GM18861 (cell line): Measurements from ENCODE around the gene SLC16A12.
"Not testable (repeated sequence)": the region's sequence is repeated elsewhere in the genome, so short reads cannot be mapped to it uniquely, and the experiment has no call there.

ENCODE experiments used
- ATAC-seq: cut with Tn5 transposase; IDR thresholded peaks from one replicate; pipeline ENCODE4 v1.9.1; 2021; ENCODE audit not compliant: unreplicated experiment

SLC16A12 gene

DNA sequence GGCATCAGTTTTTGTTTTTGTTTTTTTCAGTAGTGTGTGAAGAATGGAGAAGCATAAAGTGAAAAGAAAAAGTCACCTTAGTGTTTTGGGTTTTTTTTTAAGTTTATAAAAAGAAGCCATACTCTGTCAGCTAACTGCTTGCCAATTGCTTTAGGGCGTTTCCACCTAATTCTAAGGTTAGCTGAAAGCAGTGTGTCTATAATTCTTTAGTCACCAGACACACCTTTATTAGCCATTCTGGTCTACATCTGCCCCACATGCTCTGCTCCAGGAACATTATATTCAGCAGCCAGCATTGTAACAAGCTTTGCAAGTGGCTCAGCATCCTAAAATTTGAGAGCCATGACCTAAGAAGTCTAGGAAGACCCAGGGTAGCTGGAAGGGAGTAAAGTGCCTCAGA lies 14.1 kb upstream of the SLC16A12 start:
- no peak for ATAC-seq

DNA sequence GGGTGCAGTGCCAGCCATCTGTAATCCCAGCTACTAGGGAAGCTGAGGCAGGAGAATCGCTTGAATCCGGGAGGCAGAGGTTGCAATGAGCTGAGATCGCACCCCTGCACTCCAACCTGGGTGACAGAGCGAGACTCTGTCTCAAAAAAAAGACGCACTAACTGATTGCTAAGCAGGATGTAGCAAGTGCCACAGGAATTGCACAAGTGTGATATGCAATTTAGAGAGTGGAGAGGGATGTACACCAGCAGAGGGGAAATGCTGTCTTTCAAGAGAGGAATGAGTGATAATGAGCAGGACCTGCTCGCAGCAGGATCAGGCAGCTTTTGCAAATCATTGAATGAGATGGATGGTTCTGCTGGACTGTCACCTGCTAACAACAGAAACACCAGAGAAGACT lies 13.3 kb upstream of the SLC16A12 start:
- ATAC-seq = no peak

DNA sequence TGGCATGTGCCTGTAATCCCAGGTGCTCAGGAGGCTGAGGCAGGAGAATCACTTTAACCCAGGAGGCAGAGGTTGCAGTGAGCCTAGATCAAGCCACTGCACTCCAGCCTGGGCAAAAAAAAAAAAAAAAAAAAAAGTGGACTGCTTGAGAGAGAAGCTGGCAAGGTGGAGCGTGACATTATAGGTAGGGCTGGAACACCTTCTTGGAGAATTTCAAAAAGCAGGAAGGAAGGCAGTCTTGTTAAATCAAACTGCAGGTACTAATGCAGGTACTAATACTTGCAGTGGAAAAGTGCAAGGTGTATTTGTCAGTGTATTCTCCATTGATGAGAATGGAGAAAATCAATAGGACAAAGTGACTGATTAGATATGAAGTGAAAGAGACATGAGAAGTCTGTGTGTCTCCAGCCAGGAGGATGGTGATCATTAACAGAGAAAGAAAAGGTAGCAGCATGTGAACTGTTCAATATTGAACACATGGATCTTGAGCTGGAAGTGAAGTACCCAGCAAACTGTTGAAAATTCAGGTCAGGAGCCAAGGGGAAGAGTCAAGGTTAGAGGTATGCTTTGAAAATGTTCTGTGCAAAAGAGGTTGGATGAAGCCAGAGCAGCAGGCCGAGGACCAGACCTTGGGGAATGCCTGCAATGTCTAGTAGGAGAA lies 12.6 kb upstream of the SLC16A12 start:
- ATAC-seq = no peak

DNA sequence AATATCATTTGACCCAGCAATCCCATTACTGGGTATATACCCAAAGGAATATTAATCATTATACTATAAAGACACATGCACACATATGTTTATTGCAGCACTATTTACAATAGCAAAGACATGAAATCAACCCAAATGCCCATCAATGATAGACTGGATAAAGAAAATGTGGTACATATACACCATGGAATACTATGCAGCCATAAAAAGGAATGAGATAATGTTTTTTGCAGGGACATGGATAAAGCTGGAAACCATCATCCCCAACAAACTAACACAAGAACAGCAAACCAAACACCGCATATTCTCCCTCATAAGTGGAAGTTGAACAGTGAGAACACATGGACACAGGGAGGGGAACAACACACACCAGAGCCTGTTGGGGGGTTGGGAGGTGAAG lies 11.3 kb upstream of the SLC16A12 start:
- ATAC-seq = not testable (repeated sequence)

DNA sequence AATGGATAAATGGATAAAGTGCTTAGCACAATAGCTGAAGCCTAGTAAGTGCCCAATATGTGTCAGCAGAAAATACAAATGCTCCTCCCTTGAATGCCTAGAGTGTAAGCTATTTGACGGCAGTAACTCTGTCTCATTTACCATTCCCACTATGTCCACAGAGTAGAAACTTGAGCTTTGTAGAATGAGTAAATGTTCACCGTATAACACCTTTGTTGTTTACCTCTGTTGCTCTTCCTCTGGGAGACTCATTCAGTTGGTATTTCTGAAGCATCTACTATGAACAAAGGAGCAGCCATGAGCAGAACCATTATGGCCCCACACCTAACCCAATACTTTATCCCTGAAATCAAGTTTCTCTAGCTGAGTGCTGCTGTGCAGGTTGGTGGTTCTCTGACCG lies 8.4 kb upstream of the SLC16A12 start:
- no peak for ATAC-seq

DNA sequence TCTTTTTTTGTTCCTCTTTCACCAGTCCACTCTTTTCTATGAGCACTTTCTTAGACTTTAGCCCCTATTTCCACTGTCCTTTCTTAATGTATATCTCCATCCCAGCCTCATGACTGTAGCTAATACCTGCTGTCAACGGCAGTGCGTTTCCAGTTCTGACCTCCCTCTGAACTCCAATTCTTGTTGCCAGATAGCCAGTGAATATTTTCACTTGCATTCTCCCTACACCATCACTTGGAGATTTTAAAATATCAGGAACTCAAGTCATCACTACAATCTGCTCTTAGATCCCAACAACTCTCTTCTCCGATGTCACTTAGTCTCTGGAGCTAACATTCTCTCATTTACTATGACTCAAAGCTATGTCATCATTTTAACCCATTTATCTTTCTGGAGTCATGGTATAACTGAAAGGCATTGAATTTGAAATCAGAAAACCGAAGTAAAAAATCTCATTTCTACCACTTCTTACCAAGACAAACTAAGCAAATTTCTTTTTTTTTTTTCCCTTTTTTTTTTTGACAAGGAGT lies 5.1 kb upstream of the SLC16A12 start:
- ATAC-seq = no peak

DNA sequence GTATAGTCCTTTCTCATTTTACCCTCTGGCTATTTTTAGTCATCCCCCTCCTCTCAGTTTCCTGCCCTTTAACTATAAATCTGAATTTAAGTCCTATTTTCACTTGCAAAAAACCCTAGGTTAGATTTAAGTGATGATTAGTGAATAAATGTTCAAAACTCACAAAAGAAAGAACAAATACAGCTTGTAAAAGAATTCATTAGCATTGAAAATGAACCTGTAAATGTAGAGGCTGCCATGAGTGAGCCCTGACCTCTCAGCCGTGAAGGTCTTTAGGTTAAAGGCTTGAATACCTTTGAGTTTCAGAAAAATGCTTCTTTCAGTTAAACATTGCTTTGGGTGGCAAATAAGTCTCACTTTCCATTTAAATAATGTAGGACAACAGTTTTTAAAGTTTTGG lies 2.0 kb upstream of the SLC16A12 start:
- no peak for ATAC-seq

DNA sequence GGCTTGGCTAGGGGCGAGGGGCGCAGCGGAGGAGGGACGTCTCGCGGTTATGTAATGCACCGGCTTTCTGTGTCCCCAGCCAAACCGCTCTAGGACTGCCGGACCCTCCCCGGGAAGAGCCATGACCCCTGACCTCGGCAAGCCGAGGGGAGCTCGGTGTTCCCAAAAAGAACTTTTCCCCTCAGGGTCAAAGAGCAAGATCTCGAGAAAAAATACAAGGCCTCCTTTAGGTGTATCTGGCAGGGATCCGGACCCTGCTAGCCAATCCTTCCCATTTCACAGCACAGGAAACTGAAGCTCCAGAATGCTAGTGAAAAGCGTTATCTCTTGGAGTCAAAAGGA lies 590 bp upstream of the SLC16A12 start:
- no peak for ATAC-seq

DNA sequence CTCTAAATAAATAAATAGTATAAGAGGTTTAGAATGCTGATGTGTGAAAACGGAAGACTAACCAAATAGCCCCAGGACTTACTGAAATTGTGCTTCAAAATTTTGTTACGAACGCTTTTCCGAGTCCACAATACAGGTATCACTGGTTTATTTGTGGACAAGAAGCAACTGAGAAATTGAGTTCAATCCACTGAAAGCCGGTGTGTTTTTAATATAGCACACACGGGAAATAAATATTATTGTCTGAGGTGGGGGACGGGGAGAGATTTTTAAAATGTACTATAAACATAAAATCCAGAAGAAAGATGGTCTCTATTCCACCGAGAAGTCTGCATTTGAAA lies 598 bp downstream of the SLC16A12 start:
- no peak for ATAC-seq

DNA sequence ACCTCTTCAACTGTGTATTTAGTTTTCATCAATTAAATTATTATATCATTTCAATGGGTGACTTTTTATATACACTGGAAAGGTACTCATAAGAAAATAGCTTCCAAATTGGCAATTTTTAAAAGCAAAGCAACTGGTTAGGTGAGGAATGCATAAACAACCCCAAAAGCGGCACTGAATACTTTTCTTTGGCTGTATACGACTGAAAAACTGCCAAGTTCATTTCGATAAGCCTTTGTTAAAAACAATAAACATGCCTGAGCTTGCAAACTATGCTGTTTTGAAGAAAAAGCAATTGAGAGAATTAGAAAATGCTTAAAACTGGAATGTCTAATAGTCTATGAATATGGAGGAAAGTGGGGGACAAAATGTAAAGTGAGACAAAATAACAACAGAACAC lies 2.9 kb downstream of the SLC16A12 start:
- ATAC-seq = no peak

DNA sequence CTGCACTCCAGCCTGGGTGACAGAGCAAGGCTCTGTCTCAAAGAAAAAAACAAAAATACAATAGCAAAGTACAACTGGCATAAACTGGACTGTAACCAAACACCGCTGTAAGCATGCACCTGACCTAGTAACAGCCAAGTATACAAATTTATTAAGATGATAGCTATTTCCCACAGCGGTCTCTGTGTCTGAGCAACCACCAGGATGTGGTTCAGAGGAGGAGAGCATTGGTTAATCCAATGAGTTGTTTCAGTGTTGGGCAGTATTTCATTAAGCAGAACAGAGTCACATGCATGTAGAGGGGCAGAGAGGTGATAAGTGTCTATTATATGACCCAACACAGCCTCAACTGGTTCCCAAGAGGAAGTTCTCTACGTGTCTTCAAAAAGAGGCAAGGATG lies 4.0 kb downstream of the SLC16A12 start:
- no peak for ATAC-seq

DNA sequence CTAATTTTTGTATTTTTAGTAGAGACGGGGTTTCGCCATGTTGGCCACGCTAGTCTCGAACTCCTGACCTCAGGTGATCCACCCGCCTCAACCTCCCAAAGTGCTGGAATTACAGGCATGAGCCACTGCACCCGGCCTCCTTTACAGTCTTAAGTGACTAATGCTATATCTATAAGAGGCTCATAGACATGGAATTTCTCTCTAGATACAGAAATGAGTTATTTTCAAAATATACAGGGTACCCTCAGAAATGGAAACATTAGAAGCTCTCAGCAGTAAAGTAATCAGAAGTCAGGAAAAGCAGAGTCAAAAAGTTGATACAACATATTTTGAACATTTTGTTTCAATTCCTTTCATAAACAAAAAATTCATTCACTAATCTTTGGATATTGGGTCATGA lies 5.7 kb downstream of the SLC16A12 start:
- not testable (repeated sequence) for ATAC-seq

DNA sequence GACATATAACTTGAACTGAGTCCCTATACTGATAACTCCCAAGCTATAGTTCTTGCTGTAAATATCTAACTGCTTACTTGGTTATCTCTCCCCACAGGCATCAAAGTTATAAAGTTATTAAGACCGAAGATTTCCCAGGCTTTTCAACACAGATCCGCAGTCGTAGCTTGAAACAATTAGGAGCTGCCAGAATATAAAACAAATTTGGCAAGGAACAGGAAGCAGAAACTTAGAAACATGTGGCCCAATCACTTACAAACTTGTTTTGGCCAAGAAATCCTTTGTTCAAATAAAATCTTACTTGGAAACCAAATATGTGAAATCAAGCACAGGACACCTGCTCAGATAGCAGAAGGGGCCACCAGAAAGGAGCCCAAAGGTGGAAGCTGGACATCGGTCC lies 9.0 kb downstream of the SLC16A12 start:
- no peak for ATAC-seq

DNA sequence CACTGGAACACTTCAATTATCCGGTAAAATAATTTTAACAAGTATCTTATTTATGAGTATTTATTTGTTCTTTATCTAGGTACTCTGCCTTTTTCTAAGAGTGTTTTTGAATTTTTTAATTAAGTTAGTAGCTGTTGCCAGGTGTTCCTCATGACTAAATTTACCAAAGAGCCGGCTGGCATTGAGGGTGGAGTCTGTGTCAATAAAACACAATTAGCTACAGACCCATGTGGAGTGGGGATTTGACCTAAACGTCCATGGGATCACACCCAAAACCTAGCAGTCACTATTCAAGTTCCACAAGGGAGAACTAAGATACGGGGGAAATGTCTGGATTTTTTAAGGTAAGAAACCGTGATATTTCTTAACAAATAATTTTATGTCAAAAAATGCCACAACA lies 9.8 kb downstream of the SLC16A12 start:
- ATAC-seq = no peak

DNA sequence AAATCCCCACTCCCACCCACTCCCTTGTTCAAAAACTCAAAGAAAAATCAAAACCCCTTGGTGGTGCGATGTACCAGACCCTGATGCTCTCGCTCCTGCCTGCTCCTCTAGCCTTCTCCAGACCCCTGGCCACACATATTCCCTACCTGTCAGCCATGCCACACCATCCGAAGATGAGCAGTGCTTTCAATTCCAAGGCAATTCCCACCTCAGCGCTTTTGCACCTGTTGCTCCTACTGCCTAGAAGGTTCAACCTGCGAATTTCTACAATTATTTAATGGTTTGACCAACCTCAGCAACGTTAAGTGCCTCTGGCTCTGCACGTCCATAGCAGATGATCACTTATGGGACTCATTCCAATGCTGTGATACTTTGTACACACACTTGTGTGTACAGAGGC lies 11.1 kb downstream of the SLC16A12 start:
- ATAC-seq = no peak

DNA sequence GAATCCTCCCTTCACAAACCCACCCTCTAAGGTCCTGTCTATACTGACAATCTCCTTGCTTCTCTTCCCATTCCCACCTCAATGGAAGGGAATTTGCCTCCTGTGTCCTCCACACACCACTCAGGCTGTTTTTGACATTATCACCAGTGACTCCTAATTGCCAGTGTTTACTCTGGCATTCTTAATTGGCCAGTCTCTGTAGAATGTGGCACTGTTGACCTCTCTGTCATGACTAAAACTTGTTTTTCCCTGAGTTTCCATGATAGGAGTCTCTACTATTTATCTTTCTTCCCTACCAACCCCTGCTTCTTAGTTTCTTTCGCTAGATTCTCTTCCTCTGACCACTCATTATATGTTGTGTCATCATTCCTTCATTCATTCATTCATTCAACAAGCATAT lies 12.1 kb downstream of the SLC16A12 start:
- no peak for ATAC-seq

DNA sequence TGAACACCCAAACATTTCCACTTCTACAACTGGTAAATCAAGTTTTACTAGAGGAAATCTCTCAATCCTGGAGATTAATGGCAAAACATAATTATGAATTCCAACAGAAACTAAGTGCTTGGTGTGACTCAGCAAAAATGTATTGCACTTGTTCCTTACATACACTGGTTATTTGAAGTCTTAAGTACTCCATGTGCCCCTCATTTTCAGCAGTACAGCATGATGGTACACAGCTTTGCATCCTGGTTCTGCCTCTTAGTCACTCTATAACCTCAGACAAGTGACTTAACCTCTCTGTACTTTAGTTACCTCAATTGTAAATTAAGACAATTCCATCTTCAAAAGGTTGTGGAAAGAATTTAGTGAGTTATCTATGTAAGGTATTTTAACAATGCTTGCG lies 12.9 kb downstream of the SLC16A12 start:
- ATAC-seq = no peak

DNA sequence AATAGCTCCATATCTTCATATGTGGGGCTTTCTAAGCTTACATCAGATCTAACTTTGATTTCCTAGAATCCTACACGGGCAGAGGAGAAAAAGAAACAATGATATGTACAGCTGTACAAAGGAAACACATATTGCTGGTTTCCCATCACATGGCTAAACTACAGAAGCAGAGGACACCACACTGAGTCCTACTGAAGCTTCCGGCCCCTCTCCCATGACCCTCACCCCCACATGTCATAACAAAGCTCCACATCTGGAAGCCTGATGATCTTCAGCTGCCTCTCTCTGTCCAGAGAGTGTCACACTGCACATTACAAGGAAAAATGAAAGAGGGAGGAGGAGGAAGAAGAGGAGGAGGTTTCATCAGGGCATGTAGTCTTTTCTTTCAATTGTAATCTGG lies 14.0 kb downstream of the SLC16A12 start:
- no peak for ATAC-seq

DNA sequence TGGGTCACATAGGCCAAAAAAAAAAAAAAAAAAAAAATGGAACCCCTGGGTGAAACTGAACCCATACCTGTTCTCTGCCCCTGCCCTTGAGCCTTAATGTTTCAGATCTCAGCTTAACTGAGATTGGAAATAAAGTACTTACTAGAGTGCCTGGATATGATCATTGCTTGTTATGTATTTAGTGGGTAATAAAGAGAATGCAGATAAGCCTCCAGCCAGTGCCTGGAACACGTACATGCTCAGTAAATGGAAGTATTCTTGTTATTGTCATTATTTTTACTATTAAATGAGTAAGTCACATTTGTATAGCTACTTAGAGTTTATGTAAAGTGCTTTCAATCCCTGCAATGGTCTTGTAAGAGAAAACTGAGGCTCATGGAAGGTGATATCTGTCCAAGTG lies 14.7 kb downstream of the SLC16A12 start:
- no peak for ATAC-seq

DNA sequence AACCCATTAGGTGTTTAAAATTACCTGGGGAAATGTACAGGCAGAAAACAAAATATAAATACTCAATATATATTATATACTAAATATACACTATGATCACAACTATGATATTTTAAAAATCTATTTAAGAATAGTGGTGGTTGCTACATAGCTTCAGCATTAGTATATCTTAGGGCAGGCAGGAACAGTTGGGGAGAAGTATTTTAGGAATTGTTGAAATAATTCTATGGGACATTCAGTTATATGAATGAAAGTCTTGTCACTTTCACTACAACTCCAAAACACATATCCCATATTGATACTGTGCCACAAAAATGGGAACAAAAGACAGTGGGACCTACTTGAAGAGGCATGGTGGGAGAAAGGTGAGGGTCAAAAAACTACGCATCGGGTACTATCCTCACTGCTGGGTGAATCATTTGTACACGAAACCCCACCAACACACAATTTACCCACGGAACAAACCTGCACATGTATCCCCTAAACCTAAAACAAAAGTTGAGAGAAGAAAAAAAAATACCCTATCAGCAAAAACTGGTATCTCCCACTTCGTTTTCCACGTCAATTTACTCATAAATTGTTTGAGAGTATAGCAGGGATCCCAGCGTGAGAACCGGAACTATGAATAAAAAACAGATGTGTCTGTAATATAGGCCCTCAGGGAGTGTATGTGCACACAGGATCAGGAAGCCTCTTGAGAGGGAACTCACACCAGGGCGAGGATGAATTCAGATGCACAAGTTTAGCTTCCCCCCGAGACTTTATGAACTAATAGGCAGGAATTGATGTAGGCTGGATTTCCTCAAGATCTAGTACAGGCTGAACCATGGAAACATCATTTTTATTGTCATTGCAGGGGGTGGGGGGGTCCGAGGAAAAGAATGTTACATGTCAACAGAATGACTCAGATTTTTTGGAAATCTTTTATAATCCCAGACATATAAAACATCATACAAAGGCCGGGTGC lies 16.2 kb downstream of the SLC16A12 start:
- no peak for ATAC-seq

DNA sequence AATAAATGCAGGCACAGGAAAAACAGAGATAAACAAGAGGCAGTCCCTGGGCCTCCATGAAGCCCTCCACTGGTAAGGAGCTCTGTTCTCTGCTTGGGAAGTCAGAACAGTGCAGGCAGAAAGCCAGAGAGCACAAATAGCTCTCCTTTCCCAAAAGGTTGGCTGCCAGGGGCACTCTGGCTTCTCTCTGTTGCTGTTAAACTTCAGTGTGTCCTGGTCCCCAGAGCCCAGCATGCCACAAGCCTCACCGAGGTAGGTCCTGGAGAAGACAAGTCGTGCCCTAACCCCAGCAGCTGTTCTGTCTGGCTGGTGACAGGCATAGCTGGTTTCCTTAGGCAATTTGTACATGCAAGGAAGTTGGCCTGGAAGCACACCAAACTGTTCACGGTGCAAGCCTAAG lies 17.3 kb downstream of the SLC16A12 start:
- ATAC-seq = no peak

DNA sequence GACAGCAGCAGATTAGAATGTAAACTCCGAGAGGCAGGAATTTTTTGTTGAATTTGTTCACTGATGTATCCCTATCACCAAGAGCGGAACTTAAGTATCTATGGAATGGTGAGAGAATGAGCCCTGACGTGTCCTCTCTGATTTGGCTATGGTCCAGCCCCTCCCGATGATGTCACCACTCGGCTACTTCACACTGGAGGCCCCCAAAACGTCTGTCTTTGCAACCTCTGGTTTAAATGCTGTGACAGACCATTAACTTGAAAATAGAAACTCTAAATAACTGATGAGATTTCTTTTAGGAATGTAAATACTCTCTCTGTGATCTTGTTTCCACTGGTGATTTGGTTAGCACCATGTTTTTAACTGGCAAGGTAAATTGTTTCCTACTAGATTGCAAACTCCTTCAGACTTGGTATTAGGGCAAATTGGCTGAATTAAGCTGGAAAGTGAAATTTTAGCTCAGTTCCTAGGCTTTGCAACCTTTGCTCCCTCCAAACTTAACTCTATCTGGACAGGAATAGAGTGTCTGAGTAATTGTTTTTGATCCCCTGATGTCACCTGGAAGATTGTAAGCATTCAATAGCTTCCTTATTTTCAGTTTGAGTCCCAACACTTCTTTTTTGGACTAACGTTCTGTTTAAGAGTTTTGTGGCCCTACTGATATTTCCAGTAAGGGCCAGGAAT lies 19.1 kb downstream of the SLC16A12 start:
- no peak for ATAC-seq
